Neuronal stem cell (in vitro differentiated cells): Measurements from ENCODE around the gene WDR5.

Experiments used
- DNase-seq: peaks from one replicate; pipeline ENCODE4 v3.0.0-alpha.2; 2013; ENCODE audit warnings: low spot score
- H2AFZ ChIP-seq: one replicate; pipeline ENCODE4 v1.6.1; 2013; ENCODE audit warnings: mild to moderate bottlenecking, low read length, inconsistent platforms
- H2AK5ac ChIP-seq: 2 replicates; pipeline ENCODE4 v1.6.1; 2013; ENCODE audit warnings: low read depth, mild to moderate bottlenecking, inconsistent platforms, low read length, moderate library complexity, mixed read lengths
- H2BK120ac ChIP-seq: 2 replicates; pipeline ENCODE4 v1.6.1; 2013; ENCODE audit warnings: low read depth, mild to moderate bottlenecking, inconsistent platforms, low read length, moderate library complexity, mixed read lengths
- H2BK12ac ChIP-seq: one replicate; pipeline ENCODE4 v1.6.1; 2013; ENCODE audit warnings: low read length, inconsistent platforms
- H2BK15ac ChIP-seq: 2 replicates; pipeline ENCODE4 v1.6.1; 2013; ENCODE audit warnings: mild to moderate bottlenecking, low read length, inconsistent platforms, mixed read lengths
- H2BK5ac ChIP-seq: one replicate; pipeline ENCODE4 v1.6.1; 2013; ENCODE audit warnings: inconsistent platforms, mild to moderate bottlenecking, low read length, moderate library complexity
- H3K14ac ChIP-seq: one replicate; pipeline ENCODE4 v1.6.1; 2013; ENCODE audit warnings: low read length, inconsistent platforms
- H3K18ac ChIP-seq: 2 replicates; pipeline ENCODE4 v1.6.1; 2013; ENCODE audit warnings: low read length, inconsistent platforms
- H3K23ac ChIP-seq: 2 replicates; pipeline ENCODE4 v1.6.1; 2013; ENCODE audit warnings: low read depth, mild to moderate bottlenecking, mixed read lengths, low read length, inconsistent platforms; ENCODE audit not compliant: poor library complexity
- H3K27ac ChIP-seq: replicated peaks from 3 replicates; pipeline ENCODE4 v1.5.1; 2013; ENCODE audit warnings: low read length, inconsistent platforms
- H3K27me3 ChIP-seq, 3 experiments: 2 replicates each; pipeline ENCODE4 v1.6.1; 2013; ENCODE audit warnings: low read length in 3 of 3, mild to moderate bottlenecking in 2 of 3, inconsistent platforms in 1 of 3, low read depth in 1 of 3, mixed read lengths in 1 of 3, moderate library complexity in 1 of 3; ENCODE audit not compliant: control insufficient read depth in 3 of 3, insufficient read depth in 3 of 3
- H3K36me3 ChIP-seq, 2 donors: replicated peaks in 1 of 2; 2 replicates each; pipeline ENCODE4 v1.6.1; 2013; ENCODE audit warnings: low read length in 2 of 2; ENCODE audit not compliant: control insufficient read depth in 2 of 2, insufficient read depth in 2 of 2
- H3K4ac ChIP-seq: 2 replicates; pipeline ENCODE4 v1.6.1; 2013; ENCODE audit warnings: inconsistent platforms, mild to moderate bottlenecking, low read length, moderate library complexity
- H3K4me1 ChIP-seq, 2 donors: 1 replicate in 1 of 2; 2 replicates in 1 of 2; pipeline ENCODE4 v1.6.1; 2013; ENCODE audit warnings: low read length in 2 of 2, low read depth in 1 of 2; ENCODE audit not compliant: control insufficient read depth in 2 of 2, insufficient read depth in 1 of 2
- H3K4me2 ChIP-seq: one replicate; pipeline ENCODE4 v1.6.1; 2013; ENCODE audit warnings: mild to moderate bottlenecking, low read length, inconsistent platforms; ENCODE audit not compliant: insufficient read depth, poor library complexity, severe bottlenecking
- H3K4me3 ChIP-seq, 2 donors: 2 replicates each; pipeline ENCODE4 v1.5.1; 2013; ENCODE audit warnings: low read length in 2 of 2, mild to moderate bottlenecking in 2 of 2, inconsistent platforms in 1 of 2, moderate library complexity in 1 of 2
- H3K79me1 ChIP-seq: one replicate; pipeline ENCODE4 v1.6.1; 2013; ENCODE audit warnings: low read depth, mild to moderate bottlenecking, inconsistent platforms, low read length, moderate library complexity
- H3K9ac ChIP-seq: one replicate; pipeline ENCODE4 v1.6.1; 2013; ENCODE audit warnings: mild to moderate bottlenecking, low read depth, low read length, inconsistent platforms; ENCODE audit not compliant: poor library complexity
- H3K9me3 ChIP-seq, 2 donors: replicated peaks in 1 of 2; 2 replicates each; pipeline versions ENCODE3 to v1.6.1; 2013; ENCODE audit warnings: low read length in 2 of 2, mild to moderate bottlenecking in 2 of 2, inconsistent platforms in 1 of 2, low read depth in 1 of 2, mixed read lengths in 1 of 2, moderate library complexity in 1 of 2; ENCODE audit not compliant: control insufficient read depth in 2 of 2, insufficient read depth in 1 of 2
- H4K8ac ChIP-seq: one replicate; pipeline ENCODE4 v1.6.1; 2013; ENCODE audit warnings: low read depth, mild to moderate bottlenecking, inconsistent platforms, low read length, moderate library complexity
- H4K91ac ChIP-seq: one replicate; pipeline ENCODE4 v1.6.1; 2013; ENCODE audit warnings: low read length, low read depth, mild to moderate bottlenecking, inconsistent platforms; ENCODE audit not compliant: poor library complexity
- WGBS, 2 donors: extraction: QIAGEN DNeasy Blood & Tissue Kit; methylation state at CpG; one replicate each; pipeline ENCODE4 v1.1.7; 2013; ENCODE audit warnings: missing lambda C conversion rate in 2 of 2, mixed read lengths in 1 of 2; ENCODE audit not compliant: insufficient read length in 2 of 2, insufficient replicate concordance in 1 of 2; ENCODE audit errors: extremely low coverage in 2 of 2; 5-methylcytosine and 5-hydroxymethylcytosine counted together

WDR5 gene

DNA sequence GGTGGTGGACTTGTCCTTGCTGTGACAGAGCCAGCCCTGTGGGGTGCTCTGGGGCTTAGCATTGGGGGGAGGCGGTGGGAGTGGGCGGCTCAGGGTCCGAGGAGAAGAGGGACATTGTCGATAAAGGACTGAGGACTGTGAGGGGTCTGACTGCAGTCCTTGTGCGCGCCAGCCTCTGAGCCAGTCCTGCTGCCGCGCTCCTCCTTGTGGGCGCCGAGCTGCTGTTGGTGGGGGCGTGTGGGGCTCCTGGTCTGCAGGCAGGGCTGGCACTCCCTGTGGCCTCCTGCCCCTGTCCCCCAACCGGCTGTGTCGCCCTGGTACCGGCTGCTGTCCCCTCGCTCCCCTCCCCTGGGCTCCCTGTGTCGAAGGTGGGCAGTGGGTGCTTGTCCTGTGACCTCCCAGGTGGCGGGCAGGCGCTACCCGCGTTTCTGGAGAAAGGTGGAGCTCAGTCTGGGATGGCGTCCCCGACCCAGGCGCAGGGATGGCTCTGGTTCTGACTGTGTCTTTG is 21.6 kb downstream of the WDR5 start:
- H3K4me1 ChIP-seq: peaks cover 0 to 3% of the 10 kb centered on the region in 2 donors
- H4K91ac ChIP-seq: no peak overlapping the region
- H3K23ac ChIP-seq: peak overlapping the region; percentile 29
- peaks cover 3% of the 10 kb centered on the region for H3K79me1 ChIP-seq
- H4K8ac ChIP-seq: no peak overlapping the region
- peak overlapping the region; percentile 5 for H2BK5ac ChIP-seq
- no peaks in the 10 kb centered on the region for H3K27me3 ChIP-seq
- H3K14ac ChIP-seq: no peak overlapping the region
- H3K36me3 ChIP-seq: peaks cover 55 to 84% of the 10 kb centered on the region in 2 donors
- no peak overlapping the region for H3K27ac ChIP-seq
- H3K4me3 ChIP-seq: no peak overlapping the region
- no peak overlapping the region for H3K18ac ChIP-seq
- no peak overlapping the region for H2AK5ac ChIP-seq
- DNase-seq: no peak
- no peak overlapping the region for H3K9ac ChIP-seq
- no peak overlapping the region for H2AFZ ChIP-seq
- H2BK12ac ChIP-seq: no peak overlapping the region
- WGBS, 2 donors: no CpG with 5 or more reads among the region's 23 CpGs
- no peak overlapping the region for H2BK120ac ChIP-seq
- H2BK15ac ChIP-seq: no peak overlapping the region
- H3K4ac ChIP-seq: no peak overlapping the region
- peaks cover 0 to 2% of the 10 kb centered on the region in 2 donors for H3K9me3 ChIP-seq
- no peak overlapping the region for H3K4me2 ChIP-seq

DNA sequence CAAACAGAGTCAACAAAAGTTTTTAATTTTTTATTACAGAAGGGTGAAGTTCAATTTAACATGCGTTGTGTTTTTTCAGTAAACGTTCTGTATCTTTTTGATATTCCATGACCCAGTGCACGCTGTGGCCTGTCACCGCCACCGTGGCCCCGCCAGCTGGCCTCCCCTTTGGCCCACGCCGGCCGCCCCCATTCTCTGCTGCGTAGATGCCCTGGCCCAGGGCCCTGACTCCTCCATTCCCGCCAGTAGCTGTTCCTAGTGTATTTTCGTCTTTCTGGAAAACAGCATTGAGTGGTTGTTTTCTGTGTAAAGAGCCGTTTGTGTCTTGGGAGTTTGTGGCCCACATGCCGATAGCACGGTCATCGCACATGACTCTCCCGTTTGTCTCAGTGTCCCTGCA is 22.4 kb downstream of the WDR5 start:
- Histone ChIP-seq H3K18ac (no peak overlapping the region), H3K4me2 (no peak overlapping the region), H3K23ac (no peak overlapping the region), H3K36me3 (peaks cover 47 to 75% of the 10 kb centered on the region in 2 donors), H3K14ac (no peak overlapping the region), H2BK12ac (no peak overlapping the region), H3K9ac (peak overlapping the region; percentile 39), H2AFZ (no peak overlapping the region), H3K79me1 (peaks cover 2% of the 10 kb centered on the region), H4K8ac (no peak overlapping the region), H3K4me1 (peaks cover 0 to 3% of the 10 kb centered on the region in 2 donors), H3K27me3 (peaks cover 0 to 4% (median 0%) of the 10 kb centered on the region in 3 experiments), H2BK15ac (no peak overlapping the region), H2BK5ac (no peak overlapping the region), H2AK5ac (no peak overlapping the region), H3K9me3 (peaks cover 0 to 3% of the 10 kb centered on the region in 2 donors), H2BK120ac (no peak overlapping the region), H4K91ac (no peak overlapping the region), H3K4ac (no peak overlapping the region), H3K4me3 (no peak overlapping the region), H3K27ac (no peak overlapping the region)
- no CpG with 5 or more reads among the region's 17 CpGs for WGBS, 2 donors
- no peak for DNase-seq

DNA sequence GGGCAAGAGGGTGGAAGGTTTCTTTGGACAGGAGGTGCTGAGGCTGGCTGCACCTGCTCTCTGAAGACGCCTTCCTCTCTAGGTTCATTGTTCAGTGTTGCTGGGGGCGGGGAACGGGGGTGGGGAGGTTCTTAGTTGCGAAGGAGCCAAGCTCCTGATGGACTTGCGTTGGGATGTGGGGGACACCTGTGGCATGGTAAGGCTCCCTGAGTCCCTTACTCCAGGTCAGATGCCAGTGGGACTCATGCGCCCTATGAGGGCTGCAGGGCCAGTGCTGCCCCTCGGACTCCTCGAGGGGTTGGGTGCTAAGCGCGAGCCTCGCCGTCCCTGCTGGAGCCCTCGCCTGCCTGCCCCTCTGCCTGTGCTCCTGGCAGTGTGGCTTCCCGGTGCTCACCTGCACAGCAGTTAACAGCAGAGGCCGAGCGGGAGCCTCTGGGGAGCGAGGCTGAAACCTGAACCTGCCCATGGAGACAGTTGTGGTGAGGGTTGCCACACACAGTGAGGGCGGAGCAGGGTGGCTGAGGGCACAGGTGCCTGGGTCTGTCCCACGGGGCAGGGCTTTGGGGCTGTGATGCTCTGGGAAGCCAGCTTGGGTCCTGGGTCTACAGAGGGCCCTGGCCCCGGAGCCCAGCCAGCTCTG is 23.0 kb downstream of the WDR5 start:
- H3K27me3 ChIP-seq: peaks cover 0 to 6% (median 0%) of the 10 kb centered on the region in 3 experiments
- H2BK5ac ChIP-seq: no peak overlapping the region
- H3K9ac ChIP-seq: peak overlapping the region; percentile 72
- no peak overlapping the region for H2BK12ac ChIP-seq
- H4K91ac ChIP-seq: no peak overlapping the region
- no CpG with 5 or more reads among the region's 20 CpGs for WGBS, 2 donors
- peaks cover 2% of the 10 kb centered on the region for H3K79me1 ChIP-seq
- H3K36me3 ChIP-seq: peaks cover 43 to 69% of the 10 kb centered on the region in 2 donors
- H3K4me1 ChIP-seq: peaks cover 0 to 3% of the 10 kb centered on the region in 2 donors
- no peak overlapping the region for H3K4me2 ChIP-seq
- peaks cover 0 to 5% of the 10 kb centered on the region in 2 donors for H3K9me3 ChIP-seq
- H3K14ac ChIP-seq: peak overlapping the region; percentile 63
- H2BK120ac ChIP-seq: no peak overlapping the region
- H2BK15ac ChIP-seq: no peak overlapping the region
- no peak overlapping the region for H3K27ac ChIP-seq
- no peak for DNase-seq
- H3K23ac ChIP-seq: peak overlapping the region; percentile 67
- H2AFZ ChIP-seq: no peak overlapping the region
- peak overlapping the region; percentile 73 for H4K8ac ChIP-seq
- H3K4me3 ChIP-seq: no peak overlapping the region
- peak overlapping the region; percentile 50 for H3K18ac ChIP-seq
- H2AK5ac ChIP-seq: no peak overlapping the region
- H3K4ac ChIP-seq: no peak overlapping the region

GRCh38 chr9:134159566-134160245 is 23.8 kb downstream of the WDR5 start:
- no peak overlapping the region for H3K4ac ChIP-seq
- H3K4me1 ChIP-seq: peaks cover 0 to 3% of the 10 kb centered on the region in 2 donors
- no peak overlapping the region for H2BK120ac ChIP-seq
- H3K9me3 ChIP-seq: peaks cover 0 to 5% of the 10 kb centered on the region in 2 donors
- no peak overlapping the region for H3K18ac ChIP-seq
- H4K91ac ChIP-seq: no peak overlapping the region
- H3K27ac ChIP-seq: no peak overlapping the region
- no peaks in the 10 kb centered on the region for H3K79me1 ChIP-seq
- no peak overlapping the region for H3K4me3 ChIP-seq
- WGBS, 2 donors: no CpG with 5 or more reads among the region's 20 CpGs
- H2BK12ac ChIP-seq: no peak overlapping the region
- H2BK5ac ChIP-seq: no peak overlapping the region
- no peak for DNase-seq
- no peak overlapping the region for H4K8ac ChIP-seq
- no peak overlapping the region for H3K4me2 ChIP-seq
- H3K14ac ChIP-seq: no peak overlapping the region
- H3K9ac ChIP-seq: no peak overlapping the region
- no peak overlapping the region for H2AK5ac ChIP-seq
- no peak overlapping the region for H2AFZ ChIP-seq
- H2BK15ac ChIP-seq: no peak overlapping the region
- no peak overlapping the region for H3K23ac ChIP-seq
- H3K27me3 ChIP-seq: peaks cover 0 to 6% (median 0%) of the 10 kb centered on the region in 3 experiments
- peaks cover 40 to 61% of the 10 kb centered on the region in 2 donors for H3K36me3 ChIP-seq
